Astrocyte (in vitro differentiated cells and primary cell): ENCODE data around the gene TTLL5.
"Not testable (repeated sequence)": the region's sequence is repeated elsewhere in the genome, so short reads cannot be mapped to it uniquely, and the experiment has no call there.

Experiments
- EZH2 ChIP-seq: IDR thresholded peaks from 2 replicates; pipeline ENCODE4 v1.6.1; 2012; ENCODE audit warnings: mild to moderate bottlenecking, low read length, inconsistent platforms; ENCODE audit not compliant: insufficient read depth
- TF ChIP-seq, protein P1 (sequence below): IDR thresholded peaks from 2 replicates; pipeline ENCODE4 v1.5.1; 2011; ENCODE audit warnings: low read depth, mild to moderate bottlenecking, inconsistent platforms, low read length, moderate library complexity; ENCODE audit not compliant: insufficient read depth

DNA sequence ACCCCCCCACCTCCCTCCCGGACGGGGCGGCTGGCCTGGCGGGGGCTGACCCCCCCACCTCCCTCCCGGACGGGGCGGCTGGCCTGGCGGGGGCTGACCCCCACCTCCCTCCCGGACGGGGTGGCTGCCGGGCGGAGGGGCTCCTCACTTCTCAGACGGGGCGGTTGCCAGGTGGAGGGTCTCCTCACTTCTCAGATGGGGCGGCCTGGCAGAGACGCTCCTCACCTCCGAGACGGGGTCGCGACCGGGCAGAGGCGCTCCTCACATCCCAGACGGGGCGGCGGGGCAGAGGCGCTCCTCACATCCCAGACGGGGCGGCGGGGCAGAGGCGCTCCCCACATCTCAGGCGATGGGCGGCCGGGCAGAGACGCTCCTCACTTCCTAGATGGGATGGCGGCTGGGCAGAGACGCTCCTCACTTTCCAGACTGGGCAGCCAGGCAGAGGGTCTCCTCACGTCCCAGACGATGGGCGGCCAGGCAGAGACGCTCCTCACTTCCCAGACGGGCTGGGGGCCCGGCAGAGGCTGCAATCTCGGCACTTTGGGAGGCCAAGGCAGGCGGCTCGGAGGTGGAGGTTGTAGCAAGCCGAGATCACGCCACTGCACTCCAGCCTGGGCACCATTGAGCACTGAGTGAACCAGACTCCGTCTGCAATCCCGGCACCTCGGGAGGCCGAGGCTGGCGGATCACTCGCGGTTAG, 264.2 kb downstream of the TTLL5 start:
- TF ChIP-seq, protein P1, sequence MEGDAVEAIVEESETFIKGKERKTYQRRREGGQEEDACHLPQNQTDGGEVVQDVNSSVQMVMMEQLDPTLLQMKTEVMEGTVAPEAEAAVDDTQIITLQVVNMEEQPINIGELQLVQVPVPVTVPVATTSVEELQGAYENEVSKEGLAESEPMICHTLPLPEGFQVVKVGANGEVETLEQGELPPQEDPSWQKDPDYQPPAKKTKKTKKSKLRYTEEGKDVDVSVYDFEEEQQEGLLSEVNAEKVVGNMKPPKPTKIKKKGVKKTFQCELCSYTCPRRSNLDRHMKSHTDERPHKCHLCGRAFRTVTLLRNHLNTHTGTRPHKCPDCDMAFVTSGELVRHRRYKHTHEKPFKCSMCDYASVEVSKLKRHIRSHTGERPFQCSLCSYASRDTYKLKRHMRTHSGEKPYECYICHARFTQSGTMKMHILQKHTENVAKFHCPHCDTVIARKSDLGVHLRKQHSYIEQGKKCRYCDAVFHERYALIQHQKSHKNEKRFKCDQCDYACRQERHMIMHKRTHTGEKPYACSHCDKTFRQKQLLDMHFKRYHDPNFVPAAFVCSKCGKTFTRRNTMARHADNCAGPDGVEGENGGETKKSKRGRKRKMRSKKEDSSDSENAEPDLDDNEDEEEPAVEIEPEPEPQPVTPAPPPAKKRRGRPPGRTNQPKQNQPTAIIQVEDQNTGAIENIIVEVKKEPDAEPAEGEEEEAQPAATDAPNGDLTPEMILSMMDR, result not testable (repeated sequence)
- not testable (repeated sequence) for TF ChIP-seq EZH2
